Heart left ventricle (tissue), 16 donors: ENCODE data around the gene PPFIBP1. TPM values are rescaled to one million over a fixed set of nuclear protein-coding genes. Genes with fewer than 3 reads are reported as not detected.

Experiments
- ATAC-seq, 4 donors: fragments of 200-7000 bp; cut with Tn5 transposase; one replicate each; pipeline ENCODE4 v1.9.1; 2020 to 2022; ENCODE audit warnings: moderate library complexity in 4 of 4, mild to moderate bottlenecking in 3 of 4, moderate number of reproducible peaks in 1 of 4
- DNase-seq, 5 donors: peaks; one replicate each; pipeline ENCODE4 v3.0.0-alpha.2; 2020
- H3K27ac ChIP-seq, 12 donors: fragments of 200-600 bp; sonication (generic) in 4 of 12; one replicate each; pipeline versions ENCODE4 v1.5.0 to v1.8.0; 2016 to 2022; ENCODE audit warnings: mild to moderate bottlenecking in 2 of 12
- H3K27me3 ChIP-seq, 9 donors: fragments of 200-600 bp; sonication (generic) in 2 of 9; one replicate each; pipeline versions ENCODE4 v1.5.1 to v1.8.0; 2016 to 2022; ENCODE audit warnings: mild to moderate bottlenecking in 3 of 9
- H3K36me3 ChIP-seq, 9 donors: fragments of 200-600 bp; sonication (generic) in 2 of 9; one replicate each; pipeline versions ENCODE4 v1.5.0 to v1.8.0; 2018 to 2022; ENCODE audit warnings: mild to moderate bottlenecking in 2 of 9
- H3K4me1 ChIP-seq, 12 donors: fragments of 200-600 bp; sonication (generic) in 4 of 12; one replicate each; pipeline versions ENCODE4 v1.5.0 to v1.8.0; 2016 to 2022; ENCODE audit warnings: mild to moderate bottlenecking in 3 of 12
- H3K4me3 ChIP-seq, 12 donors: fragments of 200-600 bp; sonication (generic) in 4 of 12; one replicate each; pipeline versions ENCODE4 v1.5.0 to v1.8.0; 2017 to 2022; ENCODE audit warnings: mild to moderate bottlenecking in 9 of 12, moderate library complexity in 4 of 12
- H3K9me3 ChIP-seq, 12 donors: fragments of 200-600 bp; sonication (generic) in 4 of 12; one replicate each; pipeline versions ENCODE4 v1.5.0 to v1.8.0; 2016 to 2022; ENCODE audit warnings: mild to moderate bottlenecking in 1 of 12
- POLR2A ChIP-seq, 2 donors: fragments of 450-650 bp; IDR thresholded peaks; one replicate each; pipeline ENCODE4 v1.6.1; 2017; ENCODE audit warnings: antibody characterized with exemption in 2 of 2, mild to moderate bottlenecking in 2 of 2, moderate library complexity in 2 of 2
- WGBS, 4 donors: extraction: QIAGEN DNeasy Blood & Tissue Kit in 2 of 4; methylation state at CpG; one replicate each; pipeline versions ENCODE4 v1.1.5 to v1.1.7; 2013 to 2018; 5-methylcytosine and 5-hydroxymethylcytosine counted together
- intact Hi-C, 10 donors: fragments of 100-400 bp; cut with DNase I; formaldehyde crosslinking; loops; one replicate each; pipeline versions ENCODE4 v1.11.1 to v1.14.2; 2022
- polyA plus RNA-seq, 2 donors: library from polyadenylated mRNA; stranded (reverse); fragments of 200-250 nt; gene quantifications; one replicate each; pipeline ENCODE4 v1.2.3, GENCODE V29; 2013
- total RNA-seq, 9 donors: library from RNA; depleted of rRNA in 2 of 9; stranded (reverse); fragments of >200 nt in 2 of 9; fragmentation: NEBNext Ultra II Directional in 3 of 9; extraction: Animal tissue kit (Norgen Biotek cat#: 25700) in 3 of 9; gene quantifications; one replicate each; pipeline versions ENCODE4 v1.1.0 to v1.2.4, GENCODE V29; 2016 to 2023
- TF ChIP-seq, protein P1 (sequence below), 12 donors: fragments of 200-600 bp; sonication (generic) in 4 of 12; IDR thresholded peaks; one replicate each; pipeline versions ENCODE4 v1.5.0 to v1.8.0; 2018 to 2022; ENCODE audit warnings: antibody characterized with exemption in 12 of 12, mild to moderate bottlenecking in 5 of 12
- donor health status: ischemic (EF 13 %, LVEDD 7.1; RV severe dilation, severe dysfunction).
- donor health status: healthy with polysubstance abuse.
- donor health status: DM: no; HTN: yes; CAD: no.
- donor health status: DM: no; HTN: no; CAD: no.
- donor health status: ischemic (EF 25% LVEDD 6.9; RV normal size, moderate dysfunction).
- donor health status: ischemic (EF 25% LVEDD 5.7; RV mildly dilated, moderate dysfunction).
- donor health status: healthy.
- donor health status: DM: yes; HTN: yes; CAD: no.
- donor health status: ischemic (EF 35%, LVEDD 5.7; RV mildly dilated, moderate dysfunction).
- donor health status: nonischemic (EF 11% LVEDD 7.7; RV severe dilation, severe dysfunction).
- donor health status: DM: yes; HTN: yes; CAD: no.
- donor health status: PGD.
- donor health status: ischemic (EF 29% LVEDD 5.4; RV normal size, mild dysfunction).
- donor health status: nonischemic (EF 23%, LVEDD 6.1; RV moderate dilation, normal function).

Gene PPFIBP1
- total and polyA plus RNA-seq, 11 donors: 48.7 to 413 (median 265) TPM

DNA sequence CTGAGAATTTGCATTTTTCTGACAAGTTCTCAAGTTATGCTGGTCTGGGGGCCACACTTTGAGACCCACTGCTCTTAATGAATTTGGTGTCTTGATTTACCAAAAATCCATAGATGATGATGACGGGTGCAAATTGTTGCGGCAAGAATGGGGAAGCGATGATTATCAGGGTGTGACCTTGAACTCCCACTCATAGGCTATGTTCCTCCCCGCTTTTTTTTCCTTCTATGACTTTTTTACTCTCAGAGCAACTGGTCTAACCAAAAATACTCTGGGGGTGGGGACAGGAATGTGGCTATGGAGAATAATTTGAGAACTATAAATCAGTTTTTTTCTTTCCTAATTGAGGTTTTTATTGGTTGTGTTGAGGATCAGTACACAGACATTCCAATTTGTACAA lies 83.6 kb downstream of the PPFIBP1 start:
- H3K9me3 ChIP-seq: no peaks in the 10 kb centered on the region
- DNase-seq: no peak

GRCh38 chr12:27608890-27609289 lies 84.9 kb downstream of the PPFIBP1 start:
- H3K27ac ChIP-seq: peak overlapping the region in 5 of 12 donors; percentile 2 to 26 (median 12)
- peak overlapping the region in 7 of 12 donors; percentile 1 to 50 (median 22) for H3K4me3 ChIP-seq
- H3K9me3 ChIP-seq: no peaks in the 10 kb centered on the region
- H3K4me1 ChIP-seq: peaks cover 4 to 73% (median 37%) of the 10 kb centered on the region in 12 donors
- DNase-seq: peak in 1 of 5 donors; percentile 35
- ATAC-seq: peak in 3 of 4 donors; percentile 46 to 53 (median 47)
- no peaks in the 10 kb centered on the region for H3K27me3 ChIP-seq
- WGBS, 4 donors: 75 to 85% (median 82%) methylated on average over 8 of the region's 8 CpGs
- TF ChIP-seq, protein P1, sequence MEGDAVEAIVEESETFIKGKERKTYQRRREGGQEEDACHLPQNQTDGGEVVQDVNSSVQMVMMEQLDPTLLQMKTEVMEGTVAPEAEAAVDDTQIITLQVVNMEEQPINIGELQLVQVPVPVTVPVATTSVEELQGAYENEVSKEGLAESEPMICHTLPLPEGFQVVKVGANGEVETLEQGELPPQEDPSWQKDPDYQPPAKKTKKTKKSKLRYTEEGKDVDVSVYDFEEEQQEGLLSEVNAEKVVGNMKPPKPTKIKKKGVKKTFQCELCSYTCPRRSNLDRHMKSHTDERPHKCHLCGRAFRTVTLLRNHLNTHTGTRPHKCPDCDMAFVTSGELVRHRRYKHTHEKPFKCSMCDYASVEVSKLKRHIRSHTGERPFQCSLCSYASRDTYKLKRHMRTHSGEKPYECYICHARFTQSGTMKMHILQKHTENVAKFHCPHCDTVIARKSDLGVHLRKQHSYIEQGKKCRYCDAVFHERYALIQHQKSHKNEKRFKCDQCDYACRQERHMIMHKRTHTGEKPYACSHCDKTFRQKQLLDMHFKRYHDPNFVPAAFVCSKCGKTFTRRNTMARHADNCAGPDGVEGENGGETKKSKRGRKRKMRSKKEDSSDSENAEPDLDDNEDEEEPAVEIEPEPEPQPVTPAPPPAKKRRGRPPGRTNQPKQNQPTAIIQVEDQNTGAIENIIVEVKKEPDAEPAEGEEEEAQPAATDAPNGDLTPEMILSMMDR (IDR thresholded peaks at IDR 0.05): no peak
- TF ChIP-seq POLR2A (IDR thresholded peaks at IDR 0.05): no peak
- intact Hi-C loops: no loop called here
- peaks cover 0 to 3% (median 0%) of the 10 kb centered on the region in 9 donors for H3K36me3 ChIP-seq

More for the DNA sequence above, 83.6 kb downstream of the PPFIBP1 start:
- Histone ChIP-seq H3K27me3 (no peaks in the 10 kb centered on the region), H3K4me3 (no peak overlapping the region), H3K4me1 (peaks cover 4 to 78% (median 43%) of the 10 kb centered on the region in 12 donors), H3K27ac (peak overlapping the region in 1 of 12 donors; percentile 10), H3K36me3 (no peaks in the 10 kb centered on the region)
- intact Hi-C loops: no loop called here
- 52 to 73% (median 57%) methylated on average over 4 of the region's 4 CpGs for WGBS, 4 donors
- peak in 1 of 4 donors; percentile 12 for ATAC-seq
- TF ChIP-seq, protein P1 (IDR thresholded peaks at IDR 0.05): no peak

DNA sequence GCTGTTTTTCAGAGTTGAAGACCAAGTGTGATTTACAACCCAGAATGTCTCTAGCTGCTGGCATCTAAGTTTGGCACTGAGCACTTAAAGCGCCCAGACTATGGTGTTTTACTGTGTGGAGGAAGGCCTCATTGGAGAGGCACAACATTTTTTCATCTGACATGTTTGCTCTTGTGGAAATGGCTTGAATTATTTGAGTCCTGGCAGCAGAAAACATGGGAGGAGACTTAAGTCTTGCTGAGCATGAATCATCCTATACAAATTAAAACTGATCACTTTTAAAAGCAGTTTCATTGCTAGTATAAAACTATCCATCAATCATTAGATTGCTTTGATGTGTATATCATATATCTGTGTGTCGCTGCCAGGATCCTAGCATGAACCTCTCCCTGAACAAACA lies 86.4 kb downstream of the PPFIBP1 start:
- H3K4me1 ChIP-seq: peaks cover 4 to 74% (median 42%) of the 10 kb centered on the region in 12 donors
- peaks cover 0 to 3% (median 0%) of the 10 kb centered on the region in 9 donors for H3K36me3 ChIP-seq
- peak overlapping the region in 1 of 12 donors; percentile 21 for H3K27ac ChIP-seq
- intact Hi-C loops: no loop called here
- WGBS, 4 donors: 73 to 94% (median 90%) methylated on average over 2 of the region's 2 CpGs
- no peak for DNase-seq
- TF ChIP-seq POLR2A (IDR thresholded peaks at IDR 0.05): no peak
- TF ChIP-seq, protein P1 (IDR thresholded peaks at IDR 0.05): no peak
- no peaks in the 10 kb centered on the region for H3K9me3 ChIP-seq
- H3K27me3 ChIP-seq: no peaks in the 10 kb centered on the region
- no peak overlapping the region for H3K4me3 ChIP-seq
- ATAC-seq: peak in 2 of 4 donors; percentile 6 to 27

GRCh38 chr12:27614386-27614785 lies 90.4 kb downstream of the PPFIBP1 start:
- H3K27me3 ChIP-seq: no peaks in the 10 kb centered on the region
- no peak for TF ChIP-seq POLR2A (IDR thresholded peaks at IDR 0.05)
- TF ChIP-seq, protein P1 (IDR thresholded peaks at IDR 0.05): no peak
- no peak overlapping the region for H3K4me3 ChIP-seq
- H3K4me1 ChIP-seq: peaks cover 11 to 76% (median 44%) of the 10 kb centered on the region in 12 donors
- ATAC-seq (no peak), DNase-seq (no peak)
- intact Hi-C loops: no loop called here
- H3K36me3 ChIP-seq: peaks cover 0 to 3% (median 0%) of the 10 kb centered on the region in 9 donors
- peak overlapping the region in 1 of 12 donors; percentile 39 for H3K27ac ChIP-seq
- WGBS, 4 donors: 91 to 97% (median 94%) methylated on average over 3 of the region's 3 CpGs
- H3K9me3 ChIP-seq: no peaks in the 10 kb centered on the region
